ENCODE results near the gene QRFP.

Gene QRFP

GRCh38 chr9:130903194-130904069 is 6.8 kb upstream of the QRFP start (continued):
- TF ChIP-seq ZNF221 (tag by site-specific recombination; IDR thresholded peaks at IDR 0.05; ENCODE audit: borderline replicate concordance) (no peak), ZBTB21 (tag by site-specific recombination; IDR thresholded peaks at IDR 0.05) (no peak), ZNF23 (tag by site-specific recombination; IDR thresholded peaks at IDR 0.05; ENCODE audit: borderline replicate concordance) (no peak), ZNF580 (tag by site-specific recombination; IDR thresholded peaks at IDR 0.05) (no peak)

GRCh38 chr9:130902204-130903185 is 5.9 kb upstream of the QRFP start:
- no peaks in the 10 kb centered on the region for H3K9me3 ChIP-seq (ENCODE audit: control insufficient read depth, insufficient read depth, low read depth, low read length)
- POLR2A ChIA-PET: no interaction called here
- no peaks in the 10 kb centered on the region for H3K4me1 ChIP-seq (ENCODE audit: control insufficient read depth, insufficient read depth, low read length)
- TF ChIP-seq ZNF585B (tag by site-specific recombination; IDR thresholded peaks at IDR 0.05) (no peak), ZNF530 (tag by site-specific recombination; IDR thresholded peaks at IDR 0.05; ENCODE audit: low read depth) (no peak), ZNF221 (tag by site-specific recombination; IDR thresholded peaks at IDR 0.05; ENCODE audit: borderline replicate concordance) (no peak), ZNF311 (tag by site-specific recombination; IDR thresholded peaks at IDR 0.05; ENCODE audit: borderline replicate concordance) (no peak), BCL6B (tag by site-specific recombination; IDR thresholded peaks at IDR 0.05) (no peak), RBAK (tag by site-specific recombination; IDR thresholded peaks at IDR 0.05) (no peak), SP2 (tag by site-specific recombination; IDR thresholded peaks at IDR 0.05) (no peak), ZNF580 (tag by site-specific recombination; IDR thresholded peaks at IDR 0.05) (no peak), ZNF449 (tag by site-specific recombination; IDR thresholded peaks at IDR 0.05) (no peak), ZBTB20 (tag by site-specific recombination; IDR thresholded peaks at IDR 0.05) (no peak), ZNF280D (tag by site-specific recombination; IDR thresholded peaks at IDR 0.05) (no peak), ZNF549 (tag by site-specific recombination; IDR thresholded peaks at IDR 0.05) (no peak), ZBTB21 (tag by site-specific recombination; IDR thresholded peaks at IDR 0.05) (no peak), ZNF280C (tag by site-specific recombination; IDR thresholded peaks at IDR 0.05) (no peak), MZF1 (tag by site-specific recombination; IDR thresholded peaks at IDR 0.05; ENCODE audit: borderline replicate concordance) (no peak), ZNF184 (tag by site-specific recombination; IDR thresholded peaks at IDR 0.05) (no peak), OSR2 (tag by site-specific recombination; IDR thresholded peaks at IDR 0.05) (no peak), ZNF654 (tag by site-specific recombination; IDR thresholded peaks at IDR 0.05; ENCODE audit: low read depth) (no peak), ZNF404 (tag by site-specific recombination; IDR thresholded peaks at IDR 0.05) (no peak)
- CTCF ChIA-PET: interaction anchor here (0.7 kb wide), 1 partner anchor 39 kb away, joined by 3 read pairs; no protein-coding TSS in a partner anchor
- no peaks in the 10 kb centered on the region for H3K36me3 ChIP-seq (ENCODE audit: control insufficient read depth in 2 of 2, insufficient read depth in 1 of 2, low read length in 2 of 2)
- H3K4me3 ChIP-seq (ENCODE audit: low read depth, low read length): no peak overlapping the region
- H3K27ac ChIP-seq (ENCODE audit: extremely low read depth, low read depth, low read length): no peak overlapping the region

All from HEK293 (cell line).